T-helper 2 cell (primary cell): ENCODE data around the gene DLX1.
"Not testable (repeated sequence)": the region's sequence is repeated elsewhere in the genome, so short reads cannot be mapped to it uniquely, and the experiment has no call there.

Experiments
- DNase-seq, 5 experiments: peaks; one replicate each; pipeline versions ENCODE4 v3.0.0 to v3.0.0-alpha.2; 2012 to 2022

Gene DLX1

DNA sequence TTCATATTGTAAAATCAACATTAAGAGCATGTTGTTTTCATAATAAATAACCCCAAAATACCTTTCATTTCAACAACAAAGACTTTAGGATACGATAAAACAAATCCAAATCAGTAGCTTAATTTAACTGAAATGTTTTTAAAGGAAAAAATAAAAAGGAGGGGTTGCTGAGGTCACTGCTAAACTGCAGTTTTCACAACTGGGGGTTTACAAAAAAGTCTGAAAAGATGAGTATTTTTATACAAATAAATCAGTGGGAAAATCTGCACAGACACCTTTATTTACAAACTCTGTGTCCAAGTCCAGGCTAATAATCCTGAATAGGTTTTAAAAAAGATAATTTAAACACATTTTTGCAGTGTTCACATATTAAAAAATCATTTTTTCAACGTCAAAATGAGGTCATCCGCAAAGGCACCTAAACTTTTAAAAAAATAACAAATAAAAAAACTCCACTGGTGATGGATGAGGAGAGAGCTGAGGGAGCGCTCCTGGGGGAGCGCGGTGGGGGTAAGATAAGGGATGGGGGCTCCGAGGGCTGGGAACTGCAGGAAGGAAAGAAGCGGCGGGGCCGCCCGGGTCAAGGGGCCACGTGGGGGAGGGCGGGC is 14.3 kb downstream of the DLX1 start:
- no peak for DNase-seq

DNA sequence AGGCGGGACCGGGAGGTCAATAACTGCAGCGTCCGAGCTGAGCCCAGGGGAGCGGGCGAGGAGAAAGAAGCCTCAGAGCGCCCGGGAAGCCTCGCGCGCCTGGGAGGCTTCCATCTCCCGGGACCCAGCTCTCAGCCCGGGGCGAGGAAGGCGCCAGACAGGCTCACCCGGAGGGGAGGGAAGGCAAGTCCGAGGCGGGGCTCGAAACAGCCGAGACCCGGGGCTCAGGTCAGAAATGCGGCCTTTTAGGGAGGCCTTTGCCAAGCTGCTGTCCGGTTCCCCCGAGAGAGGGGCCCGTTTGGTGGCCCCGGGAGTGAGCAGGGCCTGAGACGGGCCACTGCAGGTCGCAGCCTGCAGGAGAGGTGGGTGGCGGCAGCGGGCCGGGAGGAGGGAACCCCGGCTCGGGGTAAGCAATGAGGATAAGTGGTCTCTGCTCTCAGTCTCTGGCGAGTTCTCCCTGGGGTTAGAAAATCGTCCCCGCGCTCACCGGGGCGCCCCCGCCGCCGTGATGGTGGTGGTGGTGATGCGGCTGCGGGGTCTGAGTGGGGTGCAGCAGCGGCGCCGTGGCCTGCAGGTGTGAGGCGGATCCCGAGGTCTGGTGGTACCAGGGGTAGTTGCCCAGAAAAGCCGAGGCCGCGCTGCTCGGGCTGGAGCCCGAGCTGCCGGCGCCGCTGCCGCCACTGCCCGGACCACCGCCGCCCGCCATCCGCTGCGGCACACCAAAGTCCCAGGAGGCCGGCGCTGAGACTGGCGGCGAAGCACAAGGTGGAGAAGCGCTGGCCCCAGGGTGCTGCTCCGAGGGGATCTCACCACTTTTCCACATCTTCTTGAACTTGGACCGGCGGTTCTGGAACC is 15.0 kb downstream of the DLX1 start:
- no peak for DNase-seq

DNA sequence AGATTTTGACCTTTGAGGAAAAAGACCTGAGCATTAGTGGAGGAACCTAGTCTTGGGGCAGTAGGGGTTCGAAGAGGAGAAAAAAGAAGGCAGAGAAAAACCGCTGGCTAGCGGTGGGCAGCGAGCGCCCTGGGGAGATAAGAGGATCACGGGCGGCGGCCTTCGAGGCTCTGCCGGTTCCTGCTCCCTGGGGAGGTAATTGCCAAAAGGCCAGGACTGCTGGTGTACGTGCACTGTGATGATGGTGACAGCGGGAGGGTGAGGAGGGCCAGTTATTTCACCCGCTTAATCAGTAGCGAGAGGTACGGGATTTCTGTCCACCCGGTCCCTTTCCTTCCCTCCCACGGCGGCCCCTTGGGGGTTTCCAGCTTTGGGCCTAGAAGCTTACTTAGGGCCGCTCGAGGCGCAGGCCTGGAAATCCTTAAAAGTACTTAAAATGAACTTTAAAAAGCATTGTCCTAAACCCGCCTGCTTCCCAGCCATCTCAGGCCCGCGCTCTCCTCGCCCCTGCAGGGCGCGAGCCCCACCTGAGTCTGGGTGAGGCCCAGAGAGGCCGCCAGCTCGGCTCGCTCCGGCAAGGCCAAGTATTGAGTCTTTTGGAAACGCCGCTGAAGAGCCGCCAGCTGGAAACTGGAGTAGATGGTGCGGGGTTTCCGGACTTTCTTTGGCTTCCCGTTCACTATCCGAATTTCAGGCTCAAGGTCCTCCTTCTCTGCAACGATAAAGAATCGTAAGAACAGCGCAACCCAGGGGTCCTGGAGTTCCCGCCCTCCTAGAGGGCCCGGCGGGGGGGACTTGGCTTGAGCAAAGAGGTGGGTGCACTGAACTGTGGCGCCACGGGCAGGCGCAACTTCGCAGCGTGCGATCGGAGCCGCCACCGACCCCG is 15.9 kb downstream of the DLX1 start:
- DNase-seq: no peak

DNA sequence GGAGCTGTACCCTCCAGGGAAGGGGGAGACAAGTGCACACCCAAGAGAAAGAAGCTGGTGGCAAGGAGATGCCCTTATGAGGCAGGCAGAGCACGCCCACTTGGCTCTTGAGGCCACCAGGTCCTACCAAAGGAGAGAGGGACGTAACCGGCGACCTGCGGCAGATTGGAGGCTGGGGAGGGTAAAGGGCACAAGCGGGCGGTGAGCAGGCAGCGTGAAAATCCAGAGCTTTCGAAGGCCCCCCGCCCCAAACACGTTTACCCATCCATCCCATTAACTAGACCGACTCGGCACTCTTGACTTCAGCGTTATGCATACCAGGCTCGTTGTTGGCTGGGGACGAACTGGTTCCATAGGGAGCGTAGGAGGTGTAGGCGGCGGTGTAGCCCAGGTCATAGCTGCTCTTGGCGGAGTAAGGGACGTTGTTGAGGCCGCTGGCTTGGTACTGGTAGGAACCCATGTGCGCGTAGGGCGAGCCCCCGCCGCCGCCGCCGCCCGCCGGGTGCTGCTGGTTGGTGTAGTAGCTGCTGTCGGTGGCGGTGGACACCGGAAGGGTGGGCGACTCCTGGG is 16.6 kb downstream of the DLX1 start:
- peak in 2 of 5 experiments; percentile 38 to 47 for DNase-seq

DNA sequence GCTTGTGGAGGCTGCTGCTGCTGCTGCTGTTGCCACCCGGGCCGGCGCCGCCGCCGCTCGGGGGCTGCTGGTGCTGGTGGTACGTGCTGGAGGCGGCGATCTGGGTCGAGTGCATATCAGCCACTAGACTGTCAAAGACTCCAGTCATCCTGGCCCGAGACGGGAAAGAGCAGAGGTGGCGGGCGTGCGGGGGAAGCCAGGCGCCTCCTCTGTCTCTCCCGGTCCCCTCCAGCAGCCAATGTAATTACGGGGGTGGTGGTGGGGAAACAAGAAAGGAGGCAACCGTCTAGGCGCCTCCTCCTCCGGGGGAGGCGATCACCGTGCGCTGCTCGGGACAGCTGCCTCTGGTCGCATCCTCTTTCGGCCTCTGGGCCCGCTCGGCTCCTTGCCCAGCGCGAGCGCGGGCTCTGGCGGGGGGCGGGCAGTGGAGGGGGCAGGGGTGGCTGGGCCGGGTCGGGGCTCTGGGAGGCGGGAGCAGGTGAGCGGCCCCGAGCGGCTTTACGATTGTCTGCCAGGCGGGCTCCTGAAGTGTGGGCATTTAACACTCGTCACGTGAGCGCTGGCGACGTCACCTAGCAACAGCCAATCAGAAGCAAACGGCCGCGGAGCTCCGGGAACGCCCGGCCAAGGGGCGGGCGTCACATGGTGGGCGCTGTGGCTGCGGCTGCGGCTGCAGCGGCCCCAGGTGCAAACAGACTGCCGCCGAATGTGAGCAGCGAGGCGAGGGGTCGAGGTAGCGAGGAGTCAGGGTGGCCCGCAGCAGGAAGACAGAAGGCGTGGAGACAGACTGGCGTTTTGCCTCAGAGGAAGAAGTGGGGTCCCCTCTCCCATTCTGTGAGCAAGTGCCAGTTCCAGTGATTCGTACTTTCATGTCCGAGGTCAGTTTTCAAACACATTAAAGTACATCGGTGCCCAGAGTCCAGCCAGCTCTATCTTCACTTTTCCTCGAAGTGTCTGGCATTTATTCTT is 17.4 kb downstream of the DLX1 start, which contains the start of gene DLX2:
Gene DLX2 (minus strand): TSS at position 510 of the 969 bp plus-strand sequence. CDS start 362 bp downstream, at position 148.
- DNase-seq: peak in 4 of 5 experiments; percentile 52 to 80 (median 60)

DNA sequence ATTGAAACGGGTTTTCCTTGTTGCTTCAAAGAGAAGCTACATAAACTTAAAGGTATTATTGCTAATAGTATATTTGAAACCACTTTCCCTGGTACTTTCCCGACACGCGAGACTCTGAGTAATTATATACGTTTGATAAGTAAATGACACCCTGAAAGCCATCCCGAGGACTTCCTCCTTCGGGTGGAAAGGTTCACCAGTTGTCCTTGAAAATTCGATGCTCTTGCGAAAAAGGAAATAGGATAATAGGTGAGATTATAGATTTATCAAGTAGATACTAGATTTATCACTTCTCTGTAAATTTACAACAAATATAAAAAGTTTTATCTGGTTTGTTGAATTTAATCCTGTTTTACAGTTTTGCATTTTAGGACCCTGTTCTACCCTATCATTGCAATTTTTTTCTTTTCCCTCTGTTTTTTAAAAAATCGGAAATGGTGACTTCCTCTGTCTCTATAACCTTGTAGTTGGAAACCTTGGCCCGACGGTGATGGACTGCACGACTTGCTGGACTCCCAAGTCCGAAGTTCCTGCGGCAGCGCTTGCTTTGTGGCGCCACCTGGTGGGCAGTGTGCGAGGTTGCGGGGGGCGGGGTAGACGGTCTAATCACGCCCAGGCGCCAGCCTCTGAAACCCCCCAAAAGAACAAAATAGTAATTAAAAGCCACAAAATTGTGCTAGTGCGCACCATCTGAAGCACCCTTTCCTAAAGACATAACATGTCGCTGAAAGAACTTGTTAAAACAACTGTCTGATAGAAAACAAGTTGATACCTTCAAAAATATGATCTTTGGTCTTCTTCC is 18.4 kb downstream of the DLX1 start:
- DNase-seq: peak; percentile 47 to 61 (median 56)

DNA sequence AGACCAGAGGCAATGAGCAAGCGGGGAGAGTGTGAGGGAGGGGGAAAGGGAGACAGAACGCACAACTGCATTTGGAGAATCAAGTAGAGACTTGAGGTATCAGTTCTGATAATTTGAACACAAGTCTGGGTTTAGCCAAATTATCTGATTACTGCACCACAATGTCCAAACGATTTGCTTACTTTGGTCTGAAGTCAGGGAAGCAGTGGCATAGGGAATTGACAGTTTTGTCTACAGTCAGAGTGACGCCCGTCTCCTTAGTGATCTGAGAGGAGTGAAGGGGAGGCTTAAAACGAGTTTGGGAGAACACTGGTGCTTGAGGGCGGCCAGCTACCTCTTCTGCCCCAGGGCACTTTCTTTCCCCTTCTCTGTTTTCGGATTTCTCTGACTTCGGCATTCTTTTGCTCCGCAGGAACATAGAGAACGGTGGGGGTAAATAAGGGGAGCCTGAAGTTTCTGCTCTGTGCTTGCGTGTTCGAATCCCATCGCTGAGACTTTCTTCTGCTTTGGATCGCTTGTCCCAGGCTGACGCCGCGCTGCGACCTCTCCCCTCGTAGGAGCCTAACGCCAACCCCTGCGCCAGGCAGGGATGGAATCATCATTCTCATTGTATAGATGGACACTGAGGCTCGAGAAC is 20.3 kb downstream of the DLX1 start:
- no peak for DNase-seq

DNA sequence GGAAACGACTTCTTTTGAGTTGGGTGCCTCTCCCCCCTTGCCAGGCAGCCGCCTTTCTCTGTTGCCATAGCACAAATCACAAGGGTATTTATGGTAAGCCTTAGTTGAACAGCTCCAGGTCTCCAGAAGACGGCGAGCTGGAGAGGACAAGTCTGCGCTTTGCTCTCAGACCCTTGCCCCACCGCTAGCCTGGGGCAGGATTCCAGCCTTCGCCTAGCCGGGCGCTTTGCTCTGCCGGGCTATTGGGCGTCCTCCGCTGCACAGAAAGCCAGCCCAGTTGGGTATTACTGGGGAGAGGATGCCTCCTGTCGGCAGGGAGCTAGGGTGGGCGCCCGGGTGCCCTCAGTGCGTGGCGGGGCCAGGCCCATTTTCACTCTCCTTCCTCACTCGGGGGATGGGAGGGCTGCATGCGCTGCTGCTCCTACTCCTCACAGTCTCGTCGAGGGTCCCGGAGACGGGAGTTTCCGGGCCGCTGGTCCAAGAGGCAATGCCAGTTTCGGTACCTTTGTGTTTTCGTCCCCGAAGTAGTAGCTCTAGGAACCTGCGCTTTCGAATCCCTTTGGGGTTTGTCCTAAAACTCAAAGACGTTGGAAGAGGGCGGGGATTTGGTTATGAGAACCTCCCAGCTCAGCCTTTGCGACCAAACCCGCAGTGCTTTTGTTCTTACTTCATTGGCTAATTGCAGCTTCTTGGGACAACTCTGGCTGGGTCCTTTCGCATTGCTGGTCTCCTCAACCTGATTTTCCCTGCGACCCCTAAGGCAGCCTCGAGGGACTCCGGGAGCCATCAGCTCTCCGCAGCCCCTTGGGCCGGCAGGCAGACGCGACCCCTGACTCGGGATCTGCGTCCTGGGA is 21.0 kb downstream of the DLX1 start:
- peak in 1 of 5 experiments; percentile 55 for DNase-seq

DNA sequence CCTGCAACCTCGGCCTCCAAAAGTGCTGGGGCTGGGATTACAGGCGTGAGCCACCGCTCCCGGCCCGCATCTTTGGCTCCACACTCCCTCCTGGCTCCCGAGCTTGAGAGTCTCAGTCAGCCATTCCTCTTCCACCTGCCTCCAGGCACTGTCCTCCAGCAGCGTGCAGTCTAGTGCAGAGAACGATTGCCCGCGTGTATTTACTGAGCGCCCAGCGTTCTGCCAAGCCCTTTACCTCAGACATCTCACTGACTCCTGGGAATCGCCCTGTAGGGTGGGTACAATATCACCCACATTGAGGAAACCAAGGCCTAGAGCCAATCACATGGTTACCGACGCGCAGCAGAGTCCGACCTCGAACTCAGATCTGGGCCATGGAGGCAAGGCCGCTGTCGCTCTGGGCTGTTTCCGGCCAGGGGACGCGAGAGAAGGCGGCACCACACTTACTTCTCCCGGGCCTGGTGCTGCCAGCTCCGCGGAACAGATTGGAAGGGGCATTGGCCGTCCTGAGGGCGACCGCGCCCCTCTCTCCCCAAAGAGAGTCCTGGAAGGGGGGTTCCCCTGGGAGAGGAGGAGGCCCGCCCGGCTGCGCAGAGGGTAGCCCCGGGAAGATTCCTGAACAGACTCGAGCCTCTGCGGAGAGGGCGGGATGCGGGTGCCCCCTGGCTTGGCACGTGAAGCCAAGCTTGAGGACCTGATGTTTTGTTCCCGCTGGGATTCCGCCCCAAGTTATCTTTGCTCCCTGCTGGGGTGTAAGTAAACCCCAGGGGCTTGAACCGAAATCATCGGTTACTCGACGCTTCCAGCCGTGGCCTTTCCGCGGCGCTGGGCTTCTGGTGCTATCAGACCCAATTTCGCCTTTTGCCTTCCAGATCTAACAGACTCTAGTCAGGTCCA is 22.6 kb downstream of the DLX1 start:
- DNase-seq: no peak

DNA sequence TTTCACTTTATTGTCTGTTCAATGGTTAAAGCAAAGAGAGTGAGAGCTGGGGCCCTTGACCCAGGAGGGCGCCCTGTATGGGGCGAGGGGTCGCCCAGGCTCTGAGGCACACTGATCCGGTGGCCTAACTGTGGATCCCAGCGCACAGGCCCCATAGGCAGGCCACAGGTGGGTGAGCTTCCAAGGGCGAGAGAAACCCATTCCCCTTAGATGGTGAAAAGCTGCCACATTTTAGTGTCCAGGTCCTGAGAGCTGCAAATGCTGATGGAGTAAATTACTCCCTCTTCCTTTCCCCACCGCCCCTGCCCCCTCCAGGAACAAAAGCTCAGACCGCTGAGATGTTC is 23.3 kb downstream of the DLX1 start:
- DNase-seq: no peak

DNA sequence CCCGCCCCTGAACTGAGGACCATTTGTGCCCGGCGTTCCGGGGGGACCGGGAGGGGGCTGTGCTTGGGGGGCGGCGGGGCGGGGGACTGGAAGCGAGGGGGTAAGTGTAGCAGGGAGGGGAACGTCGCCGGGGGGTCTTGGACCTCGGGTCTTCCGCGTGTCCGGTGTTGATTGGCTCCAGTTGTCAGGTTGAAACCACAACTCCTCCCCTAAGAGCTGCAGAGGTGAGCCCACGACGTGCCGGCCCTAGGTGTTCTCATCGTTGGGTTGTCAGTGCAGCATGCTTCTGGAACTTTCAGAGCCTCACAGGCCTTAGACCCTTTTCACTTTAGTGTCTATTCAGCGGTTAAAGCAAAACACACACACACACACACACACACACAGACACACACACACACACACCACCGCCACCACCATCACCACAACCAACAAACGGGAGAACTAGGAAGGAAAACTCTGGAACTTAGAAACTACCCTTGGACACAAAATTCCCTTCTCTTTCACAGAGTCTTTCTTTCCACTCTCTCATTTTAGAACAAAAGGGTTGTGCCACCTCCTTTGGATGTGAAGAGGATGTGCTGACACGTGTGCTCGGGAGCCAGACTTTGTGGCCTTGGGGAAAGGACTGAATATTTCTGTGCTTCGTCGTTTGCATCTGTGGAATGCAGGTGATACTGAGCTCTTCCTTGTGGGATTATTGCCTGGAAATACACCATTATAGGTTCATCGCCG is 24.1 kb downstream of the DLX1 start:
- no peak for DNase-seq

DNA sequence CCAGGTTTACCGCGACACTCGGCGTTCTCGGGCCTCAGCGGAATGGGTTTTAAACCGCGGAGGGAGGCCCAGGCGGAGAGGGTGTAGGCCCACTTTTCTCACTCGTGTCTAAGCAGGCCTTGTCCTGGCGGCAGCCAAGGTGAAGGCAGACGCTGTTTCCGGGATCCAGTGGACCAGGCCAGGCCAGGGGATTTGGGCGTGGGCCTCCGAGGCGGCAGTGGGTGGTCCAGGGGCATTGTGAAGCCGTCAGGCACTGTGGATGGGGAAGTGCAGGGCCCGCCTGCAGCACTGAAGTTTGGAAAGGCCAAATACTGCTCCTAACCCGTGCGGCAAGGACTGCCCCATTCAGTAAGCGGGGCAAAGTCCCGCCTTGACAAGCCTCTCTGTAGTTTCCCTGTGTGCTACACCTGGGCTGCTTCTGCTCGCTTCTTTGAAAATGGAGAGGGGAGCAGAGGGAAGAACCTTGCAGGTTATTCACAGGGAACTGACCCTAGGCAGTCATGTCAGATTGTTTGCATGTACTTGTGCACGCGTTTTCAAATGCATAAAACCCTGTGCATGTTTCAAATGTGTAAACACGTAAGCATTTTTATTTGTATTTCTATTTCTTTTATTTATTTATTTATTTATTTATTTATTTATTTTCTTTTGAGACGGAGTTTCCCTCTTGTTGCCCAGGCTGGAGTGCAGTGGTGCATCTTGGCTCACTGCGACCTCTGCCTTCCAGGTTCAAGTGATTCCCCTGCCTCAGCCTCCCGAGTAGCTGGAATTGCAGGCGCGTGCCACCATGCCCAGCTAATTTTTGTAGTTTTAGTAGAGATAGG is 24.9 kb downstream of the DLX1 start:
- no peak for DNase-seq

DNA sequence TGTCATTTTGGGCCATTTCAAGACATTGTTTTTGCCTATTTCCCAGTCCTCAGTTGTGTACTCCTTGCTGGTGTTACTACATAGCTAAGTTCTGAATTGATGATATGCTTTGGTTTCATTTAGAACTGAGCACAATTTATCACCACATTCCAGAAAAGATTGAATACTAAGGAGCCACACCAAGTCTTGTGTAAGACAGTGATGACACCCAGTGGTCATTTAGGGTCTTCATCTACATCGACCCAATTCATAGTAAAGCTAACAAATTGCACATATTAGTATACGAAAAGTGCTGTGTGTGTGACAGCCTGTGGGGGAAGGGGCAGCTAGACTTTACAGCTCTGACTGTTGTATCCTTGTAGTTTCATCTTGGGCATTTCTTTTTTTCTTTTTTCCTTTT is 28.3 kb downstream of the DLX1 start:
- no peak for DNase-seq

DNA sequence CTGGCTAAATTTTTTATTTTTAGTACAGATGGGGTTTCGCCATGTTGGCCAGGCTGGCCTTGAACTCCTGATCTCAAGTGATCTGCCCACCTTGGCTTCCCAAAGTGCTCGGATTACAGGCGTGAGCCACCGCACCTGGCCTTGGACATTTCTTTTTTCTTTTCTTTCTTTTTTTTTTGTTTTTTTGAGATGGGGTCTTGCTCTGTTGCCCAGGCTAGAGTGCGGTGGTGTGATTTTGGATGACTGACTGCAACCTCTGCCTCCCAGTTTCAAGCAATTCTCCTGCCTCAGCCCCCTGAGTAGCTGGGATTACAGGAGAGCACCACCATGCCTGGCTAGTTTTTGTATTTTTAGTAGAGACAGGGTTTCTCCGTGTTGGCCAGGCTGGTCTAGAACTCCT is 28.9 kb downstream of the DLX1 start:
- DNase-seq: not testable (repeated sequence)

DNA sequence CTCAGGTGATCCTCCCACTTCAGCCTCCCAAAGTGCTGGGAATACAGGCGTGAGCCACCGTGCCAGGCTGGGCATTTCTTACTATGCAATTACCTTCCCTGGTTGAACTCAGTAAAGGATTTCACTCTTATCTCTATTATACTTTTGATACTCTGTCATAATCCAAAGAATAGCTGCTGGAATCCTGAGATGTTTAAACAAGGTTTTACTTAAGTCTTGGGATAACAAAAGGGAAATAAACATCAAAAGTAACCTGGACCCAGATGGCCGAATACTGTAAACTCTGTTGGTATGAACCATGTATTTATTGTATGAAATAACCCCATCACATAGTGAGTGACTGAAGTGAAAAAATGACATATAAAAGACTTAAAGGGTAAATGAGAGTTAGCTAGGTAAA is 29.3 kb downstream of the DLX1 start:
- DNase-seq: no peak

DNA sequence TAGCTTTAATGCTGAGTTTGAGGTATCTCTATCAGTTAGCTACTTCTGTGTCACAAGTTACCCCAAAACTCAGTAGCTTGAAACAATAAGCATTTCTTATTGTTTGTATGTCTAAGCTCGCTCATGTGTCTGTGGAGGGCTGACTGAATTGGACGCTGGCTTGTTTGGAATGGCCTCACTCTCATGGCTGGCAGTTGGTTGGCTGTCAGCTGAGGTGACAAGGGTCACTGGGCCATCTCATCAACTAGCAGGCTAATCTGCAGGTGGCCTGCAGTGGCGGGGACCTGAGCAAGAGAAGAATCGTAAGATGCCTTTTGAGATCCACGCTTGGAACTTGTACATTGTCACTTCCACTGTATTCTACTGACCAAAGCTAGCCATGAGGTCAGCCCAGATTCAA is 30.8 kb downstream of the DLX1 start:
- DNase-seq: no peak

DNA sequence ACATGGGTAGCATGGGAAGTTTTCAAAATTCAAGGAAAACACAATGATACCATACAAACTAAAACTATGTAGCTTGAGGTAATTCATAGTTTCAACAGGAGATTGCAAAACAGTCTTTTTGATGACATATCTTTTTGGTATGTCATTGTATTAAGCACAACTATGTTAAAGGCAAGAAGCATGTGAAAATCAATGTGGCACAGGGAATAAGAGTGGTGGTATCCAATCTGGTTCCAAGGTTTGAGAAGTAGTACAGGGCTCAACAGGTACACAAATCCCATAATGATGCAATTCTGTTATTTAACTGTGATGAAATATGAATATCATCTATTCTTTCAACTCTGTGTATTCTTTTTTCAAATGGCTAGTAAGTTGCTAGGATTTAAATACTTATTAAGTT is 33.8 kb downstream of the DLX1 start:
- DNase-seq: no peak
